HG02610 (cell line): ENCODE data around the gene FAM83C.
"Not testable (repeated sequence)": the region's sequence is repeated elsewhere in the genome, so short reads cannot be mapped to it uniquely, and the experiment has no call there.

Experiments used
- ATAC-seq: cut with Tn5 transposase; IDR thresholded peaks from one replicate; pipeline ENCODE4 v1.9.1; 2021; ENCODE audit warnings: mild to moderate bottlenecking, moderate library complexity; ENCODE audit not compliant: unreplicated experiment

The FAM83C gene

GRCh38 chr20:35319192-35319870 is 27.1 kb upstream of the FAM83C start:
- no peak for ATAC-seq

GRCh38 chr20:35318502-35319157 is 26.4 kb upstream of the FAM83C start:
- no peak for ATAC-seq

DNA sequence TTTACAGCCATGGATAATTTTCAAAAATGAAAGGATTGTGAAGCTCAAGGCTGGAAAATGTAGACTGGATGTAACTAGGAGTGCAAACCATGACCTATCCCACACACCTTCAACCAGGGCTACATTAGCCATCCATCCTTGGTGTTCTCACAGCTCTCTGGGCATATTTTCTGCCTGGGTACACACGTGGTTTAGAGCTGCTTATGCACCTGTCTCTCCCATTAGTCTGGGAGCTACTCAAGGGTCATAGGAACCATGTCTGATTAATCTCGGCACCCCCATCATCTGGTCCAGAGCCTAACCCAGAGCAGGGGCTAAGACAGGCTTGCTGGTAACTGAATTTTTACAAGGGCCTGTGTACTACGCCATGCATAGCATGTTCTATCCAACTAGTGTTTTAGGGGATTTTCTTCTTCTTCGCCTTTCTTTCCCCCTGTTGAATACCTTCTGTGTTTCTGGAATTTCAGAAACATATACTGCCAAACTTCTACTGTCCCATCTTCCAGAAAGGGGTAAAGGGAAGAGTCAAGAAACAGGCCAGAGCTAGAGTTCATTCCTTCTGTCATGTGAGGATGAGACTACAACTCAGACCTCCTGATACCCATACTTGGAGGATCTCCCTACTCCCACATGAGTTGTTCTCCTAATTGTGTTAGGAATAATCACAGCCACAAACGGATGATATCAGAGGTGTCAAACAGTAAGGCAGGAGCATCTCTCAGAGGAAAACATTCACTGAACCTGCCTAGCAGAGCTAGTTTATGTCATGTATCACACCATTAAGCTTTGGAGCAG is 25.4 kb upstream of the FAM83C start:
- no peak for ATAC-seq

DNA sequence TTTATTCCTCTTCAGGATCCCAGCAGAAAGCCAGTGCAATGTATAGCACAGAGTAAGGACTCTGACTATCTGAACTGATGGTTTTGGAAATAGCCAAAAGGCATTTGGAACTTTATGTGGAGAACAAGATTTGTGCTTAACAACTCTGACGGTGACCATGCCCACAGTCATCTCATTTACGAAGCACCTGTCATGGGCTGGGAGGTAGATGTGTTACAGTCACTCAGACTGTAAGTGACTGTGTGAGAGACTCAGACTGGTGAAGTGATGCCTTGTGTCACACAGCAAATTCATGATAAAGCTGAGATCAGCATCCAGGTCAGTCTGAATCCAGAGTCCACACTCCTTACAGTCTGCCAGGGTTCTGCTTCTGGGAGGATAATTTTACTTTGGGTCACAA is 23.9 kb upstream of the FAM83C start:
- ATAC-seq = no peak

GRCh38 chr20:35315632-35316020 is 23.4 kb upstream of the FAM83C start:
- not testable (repeated sequence) for ATAC-seq

GRCh38 chr20:35314816-35315631 is 22.8 kb upstream of the FAM83C start:
- ATAC-seq = no peak

DNA sequence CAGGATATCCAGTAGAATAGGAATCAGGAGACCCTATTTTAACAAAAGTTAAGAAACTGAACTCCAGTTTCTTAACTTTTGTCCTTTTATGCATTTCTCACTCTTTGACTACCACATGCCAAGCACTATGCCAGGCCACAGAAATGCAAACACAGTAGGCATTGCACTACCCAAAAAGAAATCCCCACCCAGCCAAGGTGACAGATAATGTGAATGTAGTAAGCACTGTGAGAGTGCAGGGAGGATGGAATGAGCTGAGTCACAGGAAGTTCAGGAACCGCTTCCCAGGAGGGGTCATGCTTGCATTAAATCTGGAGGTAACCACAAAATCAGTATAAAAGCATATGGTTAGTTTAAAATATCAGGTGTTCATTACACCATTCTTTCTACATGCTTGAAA is 20.1 kb upstream of the FAM83C start:
- no peak for ATAC-seq

- ATAC-seq = no peak
Observed at GRCh38 chr20:35311822-35312221, 19.6 kb upstream of the FAM83C start.

DNA sequence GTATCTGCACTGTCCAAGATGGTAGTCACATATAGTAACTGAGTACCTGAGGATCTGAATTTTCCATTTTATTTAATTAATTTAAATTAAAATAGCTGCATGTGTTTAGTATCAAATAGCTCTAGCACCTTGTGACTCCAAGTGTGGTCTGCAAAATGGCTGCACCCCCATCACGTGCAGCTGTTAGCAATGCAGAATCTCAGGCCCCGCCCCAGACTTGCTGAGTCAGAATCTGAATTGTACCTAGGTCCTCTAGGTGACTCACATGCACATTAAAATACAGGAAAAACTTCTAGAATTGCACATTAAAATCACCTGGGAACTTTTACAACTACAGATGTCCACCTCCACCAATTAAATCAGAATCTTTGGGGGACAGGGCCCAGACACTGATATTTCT is 19.2 kb upstream of the FAM83C start:
- no peak for ATAC-seq

- no peak for ATAC-seq
Observed at GRCh38 chr20:35307666-35308653, 15.7 kb upstream of the FAM83C start.

DNA sequence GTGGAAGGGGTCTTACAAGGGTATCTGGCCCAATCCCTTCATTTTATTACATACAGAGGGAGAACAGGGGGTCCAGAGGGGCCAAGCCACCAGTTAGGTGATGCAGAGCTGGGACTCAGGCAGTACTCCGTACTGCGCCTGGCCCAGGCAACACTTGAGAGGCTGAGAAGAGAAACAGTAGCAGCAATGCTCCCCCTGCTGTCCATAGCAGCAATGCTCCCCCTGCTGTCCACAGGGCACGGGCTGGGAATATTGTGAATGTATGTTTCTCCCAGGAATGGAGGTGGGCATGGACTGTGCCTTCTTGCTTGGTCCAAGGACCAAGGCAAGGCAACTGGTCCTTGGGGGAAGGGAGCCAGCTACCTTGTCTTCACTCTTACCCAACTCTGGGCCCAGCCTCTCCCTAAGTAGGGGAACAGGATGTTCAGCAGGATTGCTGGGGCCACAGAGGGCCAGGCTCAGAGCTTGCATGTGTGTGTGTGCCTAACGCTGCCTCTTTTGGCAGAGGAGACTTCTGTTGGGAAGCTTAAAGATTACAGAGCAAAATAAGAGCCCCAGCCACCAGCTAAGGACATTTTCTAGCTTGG is 14.8 kb upstream of the FAM83C start:
- no peak for ATAC-seq

DNA sequence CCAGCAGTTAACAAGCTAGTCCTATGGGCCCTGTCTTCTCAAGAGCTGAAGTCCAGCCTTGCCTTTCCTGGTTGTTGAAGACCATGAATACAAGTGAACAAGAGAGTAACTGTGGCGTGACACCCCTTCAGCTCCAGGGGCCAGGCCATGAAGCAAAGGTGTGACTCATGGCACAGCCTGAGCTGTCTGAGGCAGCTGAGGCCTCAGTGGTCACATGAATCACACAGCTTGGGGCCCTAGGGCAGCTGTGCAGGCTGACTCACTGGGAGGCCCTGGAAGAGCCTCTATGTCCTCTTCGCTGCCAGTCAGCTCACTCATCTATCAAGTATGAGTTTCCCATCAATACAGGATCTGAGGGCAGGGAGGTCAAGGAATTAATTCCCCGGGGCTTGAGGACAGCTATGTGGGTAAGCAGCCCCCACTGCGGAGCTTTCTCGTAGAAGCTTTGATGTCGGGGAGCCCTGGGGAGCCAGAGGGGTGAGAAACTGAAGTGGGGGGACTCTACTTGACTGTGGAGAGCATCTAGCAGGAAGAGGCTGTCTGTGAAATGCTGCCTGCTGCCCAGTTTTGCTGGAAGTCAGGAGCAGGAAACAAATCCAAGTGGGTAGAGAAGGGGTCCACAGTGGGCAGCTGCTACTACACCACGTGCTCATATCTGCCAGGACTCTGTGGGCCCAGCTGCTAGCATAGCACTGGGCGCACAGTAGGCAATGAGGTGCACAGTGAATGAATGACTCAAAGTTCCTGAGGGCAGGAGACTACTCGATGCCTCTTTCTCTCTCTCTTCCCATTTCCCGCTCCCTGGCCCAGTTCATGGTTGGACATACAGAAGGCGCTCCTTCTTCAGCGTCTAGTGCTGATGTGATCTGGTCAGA is 13.7 kb upstream of the FAM83C start:
- ATAC-seq = no peak

GRCh38 chr20:35304956-35305355 is 12.7 kb upstream of the FAM83C start:
- no peak for ATAC-seq

GRCh38 chr20:35303735-35304491 is 11.7 kb upstream of the FAM83C start:
- ATAC-seq = no peak

DNA sequence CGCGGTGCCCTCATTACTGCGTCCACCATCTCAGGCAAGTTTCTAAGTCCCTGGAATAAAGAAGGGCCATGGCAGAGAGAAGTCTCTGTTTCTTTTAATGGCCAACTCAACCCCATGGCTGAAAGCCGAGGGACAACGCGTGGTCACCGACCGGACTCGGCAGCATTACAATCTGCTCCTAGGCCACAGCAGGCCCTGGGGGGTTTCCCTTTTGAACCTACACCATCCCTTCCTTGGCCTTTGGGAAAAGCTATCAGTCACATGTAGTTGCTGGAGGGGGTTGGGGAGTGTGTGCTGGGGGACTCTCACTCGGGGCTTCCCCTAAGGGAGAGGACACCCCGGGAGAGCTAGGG is 11.1 kb upstream of the FAM83C start:
- no peak for ATAC-seq

- no peak for ATAC-seq
Observed at GRCh38 chr20:35302421-35303335, 10.5 kb upstream of the FAM83C start.

GRCh38 chr20:35301426-35301825 is 9.2 kb upstream of the FAM83C start:
- no peak for ATAC-seq
